ENCODE results near the gene PLEKHH2.

The PLEKHH2 gene

DNA sequence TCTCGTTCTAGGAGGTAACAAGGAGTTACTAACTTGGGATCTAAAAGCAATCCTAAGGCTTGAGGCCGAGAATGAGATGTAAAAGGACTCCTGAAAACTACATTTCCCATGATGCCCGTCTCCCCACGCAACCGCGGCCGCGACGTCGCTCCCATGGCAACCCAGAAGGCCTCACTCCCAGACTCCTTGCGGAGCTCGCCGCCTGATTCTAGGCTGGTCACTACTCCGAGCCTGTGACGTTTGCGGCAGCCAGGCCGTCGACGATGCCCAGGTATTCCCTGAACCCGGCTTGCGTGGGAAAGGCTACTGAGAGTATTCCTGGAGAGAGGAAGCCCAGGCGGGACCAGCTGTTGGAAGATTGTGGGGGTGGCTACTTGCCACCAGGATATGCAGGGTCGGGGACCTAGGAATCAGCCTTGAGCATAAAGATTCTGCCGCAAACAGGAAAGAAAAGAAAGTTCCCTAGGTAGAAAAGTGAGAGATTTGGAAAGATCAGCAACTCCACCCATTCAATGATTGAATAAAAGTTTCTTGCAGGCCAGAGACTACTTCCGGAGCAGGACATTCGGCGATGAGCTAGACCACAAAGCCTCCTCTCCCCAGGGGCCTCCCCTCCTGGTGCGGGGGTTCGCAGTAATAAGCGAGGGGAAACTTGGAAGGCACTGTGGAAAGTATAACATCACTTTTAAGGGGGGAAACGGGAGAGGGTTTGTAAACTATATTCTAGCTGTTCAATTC is 137.0 kb downstream of the PLEKHH2 start, which contains the start of gene DYNC2LI1:
Gene DYNC2LI1, plus strand, starts transcription at position 164 of the 738 bp plus-strand sequence. Its CDS starts 100 bp downstream, at position 264.
- DNase-seq = peak; percentile 91

GRCh38 chr2:43774617-43775016 is 137.6 kb downstream of the PLEKHH2 start:
- no peak for DNase-seq

DNA sequence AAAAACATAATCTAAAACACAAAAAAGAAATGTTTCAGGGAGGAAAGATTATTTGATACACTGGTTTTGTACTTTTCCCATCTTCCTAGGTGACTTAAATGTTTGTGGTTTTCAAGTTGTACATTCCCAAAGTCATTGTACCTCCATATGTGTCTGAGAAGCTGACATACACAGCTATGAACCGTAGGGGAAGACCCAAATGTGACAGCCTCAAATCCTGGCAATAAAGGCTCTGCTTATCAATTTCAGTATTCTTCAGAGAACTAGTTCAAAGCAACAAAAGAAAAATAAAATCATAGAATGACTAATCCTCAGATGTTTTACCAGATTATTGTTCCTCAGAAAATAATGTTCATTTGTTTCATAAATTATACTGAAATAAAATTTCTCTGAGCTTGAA is 139.3 kb downstream of the PLEKHH2 start:
- DNase-seq = no peak

DNA sequence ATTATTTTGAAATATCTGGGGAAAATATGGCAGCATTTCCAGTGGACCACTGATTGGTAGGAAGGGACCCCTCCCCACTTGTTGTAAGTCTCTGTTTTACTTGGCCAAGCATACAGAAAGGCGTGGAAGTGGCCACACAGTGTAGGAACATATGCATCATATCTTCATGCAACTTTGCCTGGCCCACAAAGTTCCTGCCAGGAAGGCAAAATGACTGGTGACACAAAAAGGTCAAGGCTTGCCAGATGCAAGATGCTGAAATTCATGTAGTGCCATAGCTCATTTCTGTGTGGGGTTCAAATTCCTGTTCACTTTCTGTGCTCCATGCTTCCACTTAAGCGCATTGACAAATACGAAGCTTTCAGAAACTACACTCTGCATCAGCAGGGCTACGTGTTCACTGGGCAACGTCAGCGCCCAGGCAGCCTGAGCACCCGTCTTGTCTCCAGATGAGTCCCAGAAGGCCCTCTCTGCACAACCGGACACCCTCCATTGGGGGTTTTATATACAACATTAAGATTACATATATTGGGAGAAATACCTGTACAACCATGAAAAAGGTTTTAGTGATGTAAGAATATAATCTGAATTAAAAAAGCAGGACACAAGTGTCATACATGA is 140.4 kb downstream of the PLEKHH2 start:
- no peak for DNase-seq

DNA sequence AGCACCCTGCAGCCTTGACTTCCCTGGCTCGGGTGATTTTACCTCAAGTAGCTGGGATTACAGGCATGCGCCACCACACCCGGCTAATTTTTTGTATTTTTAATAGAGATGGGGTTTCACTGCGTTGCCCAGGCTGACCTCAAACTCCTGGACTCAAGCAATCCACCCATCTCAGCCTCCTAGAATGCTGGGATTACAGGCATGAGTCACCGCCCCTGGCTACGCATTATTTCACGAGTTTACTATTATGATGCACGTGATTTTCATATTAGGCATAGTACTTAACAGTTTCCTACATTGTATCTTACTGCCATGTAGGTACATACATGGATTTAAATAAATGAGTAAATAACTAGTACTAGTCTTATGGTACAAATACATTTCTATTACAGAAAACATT is 141.2 kb downstream of the PLEKHH2 start:
- no peak for DNase-seq

GRCh38 chr2:43787895-43788294 is 150.8 kb downstream of the PLEKHH2 start:
- no peak for DNase-seq

- no peak for DNase-seq
Observed at GRCh38 chr2:43788646-43789045, 151.6 kb downstream of the PLEKHH2 start.

GRCh38 chr2:43790147-43790546 is 153.1 kb downstream of the PLEKHH2 start:
- DNase-seq = no peak

GRCh38 chr2:43791035-43791765 is 154.1 kb downstream of the PLEKHH2 start:
- no peak for DNase-seq

DNA sequence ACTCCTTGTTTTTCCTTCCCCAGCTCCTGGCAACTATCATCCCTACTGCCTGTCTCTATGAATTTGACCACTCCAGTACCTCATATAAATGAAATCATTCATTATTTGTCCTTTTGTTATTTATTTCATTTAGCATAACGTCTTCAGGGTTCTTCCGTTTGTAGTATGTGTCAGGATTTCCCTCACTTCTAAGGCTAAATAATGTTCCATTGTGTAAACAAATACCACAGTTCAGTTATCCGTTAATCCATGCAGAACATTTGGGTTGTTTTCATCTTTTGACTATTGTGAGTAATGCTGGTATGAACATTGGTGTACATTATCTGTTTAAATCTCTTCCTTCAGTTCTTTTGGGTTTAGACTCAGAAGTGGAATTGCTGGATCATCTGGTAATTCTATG is 155.6 kb downstream of the PLEKHH2 start:
- no peak for DNase-seq

- DNase-seq = no peak
Observed at GRCh38 chr2:43794956-43795355, 157.9 kb downstream of the PLEKHH2 start.

DNA sequence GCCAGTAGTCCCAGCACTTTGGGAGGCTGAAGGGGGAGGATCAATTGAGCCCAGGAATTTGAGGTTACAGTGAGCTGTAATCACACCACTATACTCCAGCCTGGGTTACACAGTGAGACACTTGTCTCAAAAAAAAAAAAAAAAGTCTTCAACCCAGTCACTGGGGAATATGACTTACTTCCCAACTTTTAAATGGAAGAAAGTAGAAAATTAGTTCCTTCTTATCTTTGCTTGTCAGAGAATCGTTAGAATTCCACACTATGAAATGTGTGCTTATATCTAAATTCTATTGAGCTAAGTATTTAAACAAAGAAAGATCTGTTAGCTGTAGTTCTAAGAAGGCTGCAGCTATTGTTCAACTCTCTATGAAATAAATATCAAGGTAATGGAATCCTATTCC is 159.1 kb downstream of the PLEKHH2 start:
- DNase-seq = no peak

- DNase-seq = no peak
Observed at GRCh38 chr2:43798300-43798699, 161.2 kb downstream of the PLEKHH2 start.

- no peak for DNase-seq
Observed at GRCh38 chr2:43800894-43801293, 163.8 kb downstream of the PLEKHH2 start.

DNA sequence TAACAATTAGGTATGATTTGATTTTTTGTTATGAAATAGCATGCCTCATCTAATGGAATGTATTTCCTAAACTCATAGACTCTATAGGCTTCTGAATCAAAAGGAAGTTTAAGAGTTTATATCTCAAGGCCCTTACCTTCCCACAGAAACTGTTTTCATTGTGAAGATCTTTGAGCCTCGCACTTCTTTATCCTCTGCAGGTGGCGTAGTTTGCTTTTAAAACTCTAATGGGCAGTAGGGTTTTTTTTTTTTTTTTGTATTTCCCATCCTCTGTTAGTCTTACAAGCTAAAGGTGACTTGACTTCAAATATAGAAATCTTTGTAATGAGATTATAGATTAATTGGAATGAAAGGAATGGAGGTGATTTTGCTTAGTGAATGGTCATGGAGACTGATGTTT is 165.1 kb downstream of the PLEKHH2 start:
- DNase-seq = no peak

DNA sequence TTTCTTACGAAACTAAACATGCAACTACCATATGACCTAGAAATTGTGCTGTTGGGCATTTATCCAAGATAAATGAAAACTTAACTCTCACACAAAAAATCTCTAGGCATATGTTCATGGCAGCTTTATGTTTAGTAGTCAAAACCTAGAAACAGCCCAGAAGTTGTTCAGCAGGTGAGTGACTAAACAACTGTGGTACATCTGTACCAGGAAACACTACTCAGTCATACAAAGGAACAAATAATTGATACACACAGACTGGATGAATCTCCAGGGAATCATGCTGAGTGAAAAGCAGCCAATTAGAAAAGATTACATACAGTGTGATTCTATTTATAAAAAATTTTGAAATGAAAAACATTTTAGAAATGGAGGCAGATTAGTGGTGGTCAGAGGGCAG is 166.1 kb downstream of the PLEKHH2 start:
- DNase-seq = no peak

- DNase-seq = no peak
Observed at GRCh38 chr2:43806719-43807031, 169.6 kb downstream of the PLEKHH2 start.

DNA sequence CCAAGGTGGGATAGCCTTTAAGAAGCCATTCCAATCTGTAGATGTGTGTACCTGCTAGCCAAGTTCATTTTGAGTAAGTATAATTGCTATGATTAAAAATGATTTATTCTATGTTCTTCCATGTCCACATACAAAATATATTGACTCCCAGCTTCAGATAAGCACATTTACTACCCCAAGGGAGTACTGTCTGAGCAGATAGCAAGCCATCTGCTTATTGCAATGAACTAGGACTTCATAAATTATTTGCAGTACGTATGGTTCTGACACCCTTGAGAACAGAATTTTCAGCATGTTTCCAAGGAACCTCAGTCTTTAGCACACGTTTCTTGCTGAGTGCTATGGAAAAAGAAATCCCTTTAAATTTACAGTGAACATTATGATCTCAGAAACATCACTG is 173.4 kb downstream of the PLEKHH2 start:
- no peak for DNase-seq

GRCh38 chr2:43810888-43811287 is 173.8 kb downstream of the PLEKHH2 start:
- no peak for DNase-seq

DNA sequence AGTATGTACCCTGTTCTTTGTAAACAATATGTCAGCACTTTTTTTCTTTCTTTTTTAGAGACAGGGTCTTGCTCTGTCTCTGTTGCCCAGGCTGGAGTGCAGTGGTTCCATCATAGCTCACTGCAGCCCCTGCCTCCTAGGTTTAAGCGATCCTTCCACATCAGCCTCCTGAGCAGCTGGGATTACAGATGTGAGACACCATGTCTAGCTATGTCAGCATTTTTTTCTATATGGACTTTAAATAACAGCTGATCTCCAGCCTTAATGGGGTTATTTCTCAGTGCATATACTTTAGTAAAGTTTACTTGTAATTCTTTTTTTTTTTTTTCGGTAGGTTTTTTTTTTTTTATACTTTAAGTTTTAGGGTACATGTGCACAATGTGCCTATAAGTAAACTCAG is 174.9 kb downstream of the PLEKHH2 start:
- DNase-seq = no peak

- DNase-seq = no peak
Observed at GRCh38 chr2:43812947-43813346, 175.9 kb downstream of the PLEKHH2 start.

GRCh38 chr2:43814711-43815110 is 177.7 kb downstream of the PLEKHH2 start:
- no peak for DNase-seq

Data from NCI-H774 (cell line).